SW 1271 (cell line): ENCODE results near the gene TNS3.

ENCODE experiments used
- DNase-seq, 2 experiments: peaks; one replicate each; lab custom pipeline; 2025; lab: John Stamatoyannopoulos, UW

TNS3 gene

GRCh38 chr7:47484923-47485639 is 96.8 kb downstream of the TNS3 start:
- DNase-seq, result no peak

DNA sequence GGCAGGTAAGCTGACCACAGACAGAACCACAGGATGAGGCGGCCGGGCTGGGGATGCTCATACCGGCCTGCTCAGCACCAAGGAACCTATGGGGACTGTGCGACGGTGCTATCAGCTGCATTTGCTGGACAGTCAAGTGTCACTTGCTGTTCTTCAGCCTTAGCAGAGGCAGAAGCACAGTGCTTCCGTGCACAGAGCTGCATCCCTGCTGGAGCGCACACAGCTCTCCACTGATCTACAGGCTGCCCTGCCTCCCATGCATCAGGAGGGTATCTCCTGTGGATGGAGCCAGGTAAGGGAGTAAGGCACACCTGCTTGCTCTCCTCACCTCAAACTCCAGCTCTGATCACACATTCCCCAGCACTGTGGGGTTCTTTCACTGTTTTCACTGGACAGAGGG is 97.5 kb downstream of the TNS3 start:
- DNase-seq, result no peak

DNA sequence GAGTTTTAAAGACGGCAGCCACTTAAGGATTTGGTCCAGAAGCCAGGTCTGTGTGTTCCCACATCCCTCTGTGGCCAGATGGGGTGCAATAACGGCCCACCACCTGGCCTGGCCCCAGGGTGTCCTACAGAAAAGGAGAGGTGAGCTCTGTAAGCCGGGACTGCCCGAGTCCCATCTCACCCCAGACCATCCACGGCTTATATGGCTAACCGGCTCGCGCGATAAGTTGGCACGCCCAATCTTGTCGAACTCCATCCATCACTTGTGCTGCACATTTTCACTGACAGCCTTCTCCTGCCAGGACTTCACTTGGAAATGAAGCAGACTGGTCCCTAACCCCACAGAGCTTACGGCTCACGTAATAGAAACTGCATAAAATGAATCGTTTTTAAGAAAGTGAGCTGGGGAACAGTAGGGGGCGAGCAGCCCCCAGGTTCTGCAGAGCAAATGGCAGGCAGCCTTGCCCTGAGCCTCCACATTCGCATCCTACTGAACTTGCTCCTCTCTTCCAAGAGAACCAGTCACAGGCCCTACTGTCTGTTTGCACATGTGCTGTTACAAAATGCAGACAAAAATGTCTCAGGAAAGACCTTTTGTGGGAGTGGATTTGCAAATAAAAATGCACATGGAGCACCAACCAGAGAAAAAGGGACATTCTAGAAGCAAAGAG is 98.2 kb downstream of the TNS3 start:
- DNase-seq, result no peak

- peak; percentile 22 to 55 for DNase-seq
These were observed 99.7 kb downstream of the TNS3 start for GRCh38 chr7:47482013-47482875.

GRCh38 chr7:47481541-47482012 is 100.3 kb downstream of the TNS3 start:
- no peak for DNase-seq

GRCh38 chr7:47480576-47481538 is 101.1 kb downstream of the TNS3 start:
- no peak for DNase-seq

GRCh38 chr7:47479821-47480575 is 101.9 kb downstream of the TNS3 start:
- DNase-seq, result no peak

GRCh38 chr7:47478926-47479711 is 102.8 kb downstream of the TNS3 start:
- no peak for DNase-seq

DNA sequence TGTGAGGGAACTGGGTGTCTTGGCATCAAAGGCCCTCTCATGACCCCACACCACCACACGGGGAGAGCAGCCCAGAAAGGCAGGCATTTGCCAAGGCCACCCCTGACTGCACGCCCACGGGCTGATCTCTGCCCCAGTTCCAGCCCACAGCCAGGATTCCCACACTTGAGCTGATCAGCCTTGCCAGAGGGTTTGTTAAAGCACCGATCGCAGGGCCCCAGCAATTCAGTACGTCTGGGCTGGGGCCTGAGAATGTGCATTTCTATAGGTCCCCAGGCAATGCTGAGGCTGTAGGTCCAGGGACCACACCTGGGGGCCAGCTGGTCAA is 103.9 kb downstream of the TNS3 start:
- DNase-seq, result no peak

DNA sequence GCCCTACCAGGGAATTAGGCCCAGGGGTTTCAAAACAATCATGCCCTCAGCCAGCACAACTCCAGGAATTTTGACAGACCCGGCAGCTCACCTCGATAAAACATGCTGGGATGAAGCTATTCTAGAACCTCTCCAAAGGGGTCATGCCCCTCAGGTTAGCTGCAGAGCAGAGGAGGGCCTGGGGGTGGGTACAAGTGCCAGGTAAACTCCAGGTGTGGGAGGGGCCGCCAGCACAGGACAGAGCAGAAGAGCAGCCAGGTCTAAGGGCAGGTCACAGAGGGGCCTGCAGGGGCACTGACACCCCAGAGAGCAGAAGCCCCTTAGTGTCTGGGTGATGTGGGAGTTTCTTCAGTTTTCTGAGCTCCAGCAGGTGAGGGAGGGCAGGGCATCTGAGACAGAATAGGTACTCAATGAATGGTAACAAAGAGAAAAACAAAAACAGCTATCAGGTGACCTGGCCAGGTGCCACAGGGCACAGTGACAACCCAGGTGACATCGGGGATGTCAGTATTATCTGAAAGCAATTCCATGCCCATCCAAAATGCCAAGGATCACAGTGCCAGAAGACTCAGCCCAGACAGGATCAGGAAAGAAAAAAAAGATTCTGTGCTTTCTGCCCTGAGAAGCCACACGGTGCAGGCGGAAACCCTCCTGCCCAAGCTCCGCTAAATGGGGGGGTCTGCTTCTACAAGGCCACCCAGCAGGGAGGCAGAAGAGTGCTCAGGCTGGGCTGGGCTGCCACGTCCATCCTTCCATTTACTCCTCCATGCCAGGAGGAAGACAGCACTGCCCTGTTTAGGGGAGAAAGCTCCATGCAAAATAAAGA is 104.5 kb downstream of the TNS3 start:
- no peak for DNase-seq

DNA sequence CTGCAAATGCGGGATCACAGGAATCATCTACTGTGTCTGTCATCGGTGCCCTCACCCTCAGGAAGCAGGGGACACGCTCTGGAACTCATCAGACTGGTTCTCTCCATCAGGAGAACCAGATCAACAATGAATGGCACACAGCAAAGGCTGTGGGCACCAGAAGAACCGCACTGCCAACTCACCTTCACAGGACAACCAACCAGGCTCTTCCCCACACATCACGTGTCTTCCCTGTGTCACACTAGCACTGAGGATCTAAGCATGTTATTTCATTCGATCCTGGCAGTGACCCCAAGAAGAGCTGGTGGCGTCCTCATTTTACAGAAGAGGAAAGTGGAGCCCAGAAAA is 106.1 kb downstream of the TNS3 start:
- DNase-seq, result no peak

DNA sequence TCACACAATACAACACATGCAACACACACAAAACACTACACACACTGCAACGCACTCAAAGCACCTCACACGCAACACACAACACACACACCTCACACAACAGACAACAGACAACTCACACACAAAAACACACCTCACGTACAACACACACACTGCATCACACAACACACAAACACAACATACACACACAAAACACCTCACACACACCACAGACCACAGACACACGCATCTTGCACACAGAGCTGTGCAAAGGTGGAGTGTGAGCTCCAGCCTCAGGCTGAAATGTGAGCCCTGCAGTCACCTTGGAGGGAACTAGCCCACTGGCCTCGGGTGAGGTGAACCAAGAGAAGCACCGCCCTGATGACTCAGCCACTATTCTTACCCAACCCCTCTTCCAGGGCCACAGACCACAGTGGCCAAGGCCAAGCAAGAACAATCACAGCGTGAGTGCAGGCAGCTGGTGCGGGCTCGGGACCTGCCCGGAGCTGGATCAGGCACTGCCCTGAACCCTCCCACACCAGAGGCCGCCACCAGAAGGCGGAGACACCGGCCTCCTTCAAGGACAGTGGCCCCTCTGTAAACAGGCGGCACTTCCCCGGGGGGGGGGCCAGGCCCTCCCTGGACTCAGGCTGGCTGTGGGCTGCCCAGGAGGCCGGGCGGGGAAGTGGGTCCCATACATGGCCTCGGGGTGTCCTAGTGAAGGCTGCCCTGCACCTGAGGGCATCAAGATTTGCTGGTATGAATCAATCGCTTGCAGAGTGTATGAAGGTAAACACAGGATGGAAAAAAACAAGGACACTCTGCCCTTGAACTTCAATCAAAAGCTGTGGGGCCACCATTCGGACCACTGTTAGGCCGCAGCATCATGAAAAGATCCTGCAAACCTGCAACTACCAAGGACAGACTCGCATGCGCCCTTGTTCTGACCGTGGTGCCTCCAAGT is 106.7 kb downstream of the TNS3 start:
- DNase-seq, result peak in 1 of 2 experiments; percentile 87

DNA sequence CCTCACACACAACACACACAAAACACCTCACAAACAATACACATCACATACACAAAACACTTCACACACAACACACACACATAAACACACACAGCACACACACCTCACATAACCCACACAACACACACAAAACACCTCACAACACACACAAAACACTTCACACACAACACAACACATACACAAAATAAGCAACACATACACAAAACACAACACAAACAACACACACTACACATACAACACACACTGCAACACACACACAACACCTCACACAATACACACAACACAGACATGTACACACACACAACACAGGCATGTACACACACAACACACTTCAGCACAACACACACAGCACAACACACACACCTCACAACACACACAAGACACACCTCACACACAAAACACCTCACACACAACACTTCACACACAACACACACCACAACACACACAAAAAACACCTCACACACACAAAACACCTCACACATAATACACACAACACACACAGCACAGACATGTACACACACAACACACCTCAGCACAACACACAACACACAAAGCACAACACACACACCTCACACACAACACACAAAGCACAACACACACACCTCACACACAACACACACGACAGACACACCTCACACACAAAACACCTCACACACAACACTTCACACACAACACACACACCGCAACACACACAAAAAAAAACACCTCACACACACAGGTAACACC is 107.5 kb downstream of the TNS3 start:
- no peak for DNase-seq

GRCh38 chr7:47473499-47474210 is 108.3 kb downstream of the TNS3 start:
- no peak for DNase-seq

DNA sequence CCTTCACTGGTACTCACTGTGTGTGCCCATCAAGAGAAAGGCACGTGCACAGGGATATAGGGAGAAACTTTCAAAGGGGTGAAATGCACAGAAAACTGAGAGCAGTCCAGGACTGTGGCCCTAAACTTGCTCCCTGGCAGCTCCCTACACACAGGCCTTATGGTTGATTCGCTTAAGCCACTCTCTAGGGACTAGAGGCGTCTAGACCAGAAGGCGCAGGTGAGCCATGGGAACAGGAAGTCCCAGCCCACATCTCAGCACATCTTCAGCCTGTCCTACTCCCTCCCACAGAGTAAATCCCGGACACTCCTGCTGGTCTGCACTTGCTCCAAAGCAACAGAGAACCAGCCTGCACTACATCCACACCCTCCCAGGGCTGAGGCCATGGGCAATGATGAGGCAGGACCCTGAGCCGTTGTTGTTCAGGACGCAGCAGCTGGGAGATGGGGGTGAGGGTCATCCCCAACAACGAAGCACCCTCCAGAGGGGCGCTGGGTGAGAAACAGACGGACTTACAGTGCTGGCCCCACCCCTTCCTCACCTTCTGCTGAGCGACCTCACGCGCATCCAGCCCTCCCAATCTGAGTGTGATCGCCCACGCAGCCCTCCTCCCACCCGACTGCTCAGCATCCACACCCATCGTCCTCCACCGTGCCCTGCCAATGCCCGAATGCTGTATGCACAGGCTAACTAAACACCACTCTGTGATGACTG is 109.3 kb downstream of the TNS3 start:
- DNase-seq, result no peak

DNA sequence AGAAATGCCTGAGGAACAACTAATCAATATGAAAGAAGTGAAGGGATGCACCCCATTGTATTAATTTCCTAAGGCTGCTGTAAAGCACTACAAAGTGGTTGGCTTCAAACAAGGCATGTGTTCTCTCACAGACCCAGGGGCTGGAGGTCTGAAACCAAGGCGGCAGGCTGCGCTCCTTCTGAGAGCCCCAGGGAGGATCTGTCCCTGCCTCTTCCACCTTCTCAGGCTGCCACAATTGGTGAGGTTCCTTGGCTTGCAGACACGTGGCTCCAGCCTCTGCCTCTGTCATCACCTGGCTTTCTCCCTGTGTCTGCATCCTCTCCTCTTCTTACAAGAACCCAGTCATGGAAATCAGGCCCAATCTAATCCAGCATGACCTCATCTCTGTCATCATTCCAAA is 110.1 kb downstream of the TNS3 start:
- DNase-seq, result no peak
